Measurements from ENCODE around the gene ZP3. TPM values are rescaled to one million over a fixed set of nuclear protein-coding genes. Genes with fewer than 3 reads are reported as not detected.
"Not testable (repeated sequence)": the region's sequence is repeated elsewhere in the genome, so short reads cannot be mapped to it uniquely, and the experiment has no call there.

Gene ZP3
- total and polyA plus RNA-seq, 10 donors: 1.3 to 7.5 (median 3.5) TPM

DNA sequence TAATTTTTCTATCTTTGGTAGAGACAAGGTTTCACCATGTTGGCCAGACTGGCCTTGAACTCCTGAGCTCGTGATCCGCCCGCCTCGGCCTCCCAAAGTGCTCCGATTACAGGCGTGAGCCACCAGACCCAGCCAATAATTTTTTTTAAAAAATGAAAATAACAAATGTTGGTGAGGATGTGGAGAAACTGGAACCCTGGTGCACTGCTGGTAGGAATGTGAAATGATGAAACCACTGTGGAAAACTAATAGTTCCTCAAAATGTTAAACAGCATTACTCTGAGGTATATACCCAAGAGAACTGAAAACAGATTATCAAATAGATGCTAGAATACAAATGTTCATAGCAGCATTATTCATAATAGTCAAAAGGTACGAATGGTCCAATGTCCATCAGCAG lies 42.9 kb upstream of the ZP3 start:
- no peak for DNase-seq
- WGBS, 5 donors: 86 to 95% (median 92%) methylated on average over 7 of the region's 7 CpGs
- TF ChIP-seq, protein P1, sequence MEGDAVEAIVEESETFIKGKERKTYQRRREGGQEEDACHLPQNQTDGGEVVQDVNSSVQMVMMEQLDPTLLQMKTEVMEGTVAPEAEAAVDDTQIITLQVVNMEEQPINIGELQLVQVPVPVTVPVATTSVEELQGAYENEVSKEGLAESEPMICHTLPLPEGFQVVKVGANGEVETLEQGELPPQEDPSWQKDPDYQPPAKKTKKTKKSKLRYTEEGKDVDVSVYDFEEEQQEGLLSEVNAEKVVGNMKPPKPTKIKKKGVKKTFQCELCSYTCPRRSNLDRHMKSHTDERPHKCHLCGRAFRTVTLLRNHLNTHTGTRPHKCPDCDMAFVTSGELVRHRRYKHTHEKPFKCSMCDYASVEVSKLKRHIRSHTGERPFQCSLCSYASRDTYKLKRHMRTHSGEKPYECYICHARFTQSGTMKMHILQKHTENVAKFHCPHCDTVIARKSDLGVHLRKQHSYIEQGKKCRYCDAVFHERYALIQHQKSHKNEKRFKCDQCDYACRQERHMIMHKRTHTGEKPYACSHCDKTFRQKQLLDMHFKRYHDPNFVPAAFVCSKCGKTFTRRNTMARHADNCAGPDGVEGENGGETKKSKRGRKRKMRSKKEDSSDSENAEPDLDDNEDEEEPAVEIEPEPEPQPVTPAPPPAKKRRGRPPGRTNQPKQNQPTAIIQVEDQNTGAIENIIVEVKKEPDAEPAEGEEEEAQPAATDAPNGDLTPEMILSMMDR (IDR thresholded peaks at IDR 0.05 in 8 of 11, conservative IDR thresholded peaks at IDR 0.05 in 3 of 11): no peak
- no peak for TF ChIP-seq POLR2AphosphoS5 (IDR thresholded peaks at IDR 0.05)
- no peak for TF ChIP-seq POLR2A (IDR thresholded peaks at IDR 0.05)

DNA sequence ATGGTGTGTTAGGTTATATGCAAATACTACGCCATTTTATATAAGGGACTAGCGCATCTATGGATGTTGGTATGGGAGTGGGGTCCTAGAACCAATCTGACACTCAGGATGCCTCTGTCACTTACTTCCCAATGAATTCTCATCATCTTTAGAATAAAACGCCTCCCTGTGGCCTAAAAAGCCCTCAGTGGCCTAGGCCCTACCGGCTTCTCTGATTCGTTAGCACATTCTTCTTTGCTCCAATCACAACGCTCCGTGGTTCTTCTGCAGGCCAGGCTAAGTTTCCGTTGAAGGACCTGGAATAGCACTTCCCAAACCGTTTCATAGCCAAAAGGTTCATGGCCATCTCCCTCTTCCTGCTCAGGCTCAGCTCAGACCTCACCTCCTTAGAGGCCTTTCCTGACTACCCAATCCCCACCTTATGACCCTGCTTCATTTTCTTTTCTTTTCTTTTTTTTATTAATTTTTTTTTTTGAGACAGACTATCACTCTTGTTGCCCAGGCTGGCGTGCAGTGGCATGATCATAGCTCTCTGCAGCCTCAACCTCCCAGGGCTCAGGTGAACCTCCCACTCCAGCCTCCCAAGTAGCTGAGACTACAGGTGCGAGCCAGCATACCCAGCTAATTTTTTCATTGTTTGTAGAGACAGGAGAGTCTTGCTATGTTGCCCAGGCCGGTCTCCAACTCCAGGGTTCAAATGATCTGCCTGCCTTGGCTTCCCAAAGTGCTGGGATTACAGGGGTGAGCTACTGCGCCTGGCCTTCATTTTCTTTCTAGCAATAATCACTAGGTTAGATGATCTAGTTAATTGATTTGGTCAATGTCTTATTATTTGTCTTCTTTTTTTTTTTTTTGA lies 41.4 kb upstream of the ZP3 start:
- Histone ChIP-seq H3K27ac (peak overlapping the region in 2 of 8 donors; percentile 18 to 21), H3K4me1 (peaks cover 0 to 37% (median 25%) of the 10 kb centered on the region in 6 donors), H3K27me3 (replicated peaks in 1 of 7) (no peaks in the 10 kb centered on the region), H3K9me3 (no peaks in the 10 kb centered on the region), H3K4me3 (no peak overlapping the region), H3K36me3 (no peaks in the 10 kb centered on the region)
- no peak for DNase-seq
- 71 to 77% (median 76%) methylated on average over 13 of the region's 13 CpGs for WGBS, 5 donors
- TF ChIP-seq POLR2A (IDR thresholded peaks at IDR 0.05) (no peak), POLR2AphosphoS5 (IDR thresholded peaks at IDR 0.05) (no peak)
- TF ChIP-seq, protein P1 (IDR thresholded peaks at IDR 0.05 in 8 of 11, conservative IDR thresholded peaks at IDR 0.05 in 3 of 11): no peak
- intact Hi-C loops (cut with DNase I; ENCODE audit: low total_unique reads): no loop called here

More for the DNA sequence above, 42.9 kb upstream of the ZP3 start:
- peaks cover 0 to 47% (median 25%) of the 10 kb centered on the region in 6 donors for H3K4me1 ChIP-seq
- peak overlapping the region in 1 of 8 donors; percentile 88 for H3K27ac ChIP-seq
- H3K9me3 ChIP-seq: no peaks in the 10 kb centered on the region
- no peaks in the 10 kb centered on the region for H3K36me3 ChIP-seq
- intact Hi-C loops (cut with DNase I; ENCODE audit: low total_unique reads): no loop called here
- H3K27me3 ChIP-seq (replicated peaks in 1 of 7): no peaks in the 10 kb centered on the region
- no peak overlapping the region for H3K4me3 ChIP-seq

DNA sequence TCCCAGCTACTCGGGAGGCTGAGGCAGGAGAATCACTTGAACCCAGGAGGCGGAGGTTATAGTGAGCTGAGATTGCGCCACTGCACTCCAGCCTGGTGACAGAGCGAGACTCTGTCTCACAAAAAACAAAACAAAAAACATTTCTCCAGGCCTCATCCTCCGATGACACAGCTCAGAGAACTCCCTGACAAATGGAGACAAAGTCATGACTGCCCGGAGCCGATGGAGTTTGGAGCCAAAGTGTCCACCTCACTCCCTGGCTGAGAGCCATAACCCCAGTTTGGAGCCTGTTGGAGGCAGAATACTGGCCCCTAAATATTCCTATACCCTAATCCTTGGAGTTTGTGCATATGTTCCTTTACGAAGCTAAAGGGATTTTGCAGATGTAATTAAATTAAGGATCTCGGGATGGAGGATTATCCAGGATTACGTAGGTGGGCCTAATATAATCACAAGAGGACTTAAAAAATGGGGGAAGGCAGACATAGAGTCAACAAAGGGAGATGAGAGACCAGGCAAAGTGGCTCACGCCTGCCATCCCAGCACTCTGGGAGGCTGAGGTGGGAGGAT lies 38.0 kb upstream of the ZP3 start:
- intact Hi-C loops (cut with DNase I; ENCODE audit: low total_unique reads): no loop called here
- DNase-seq: no peak
- Histone ChIP-seq H3K9me3 (no peaks in the 10 kb centered on the region), H3K36me3 (no peaks in the 10 kb centered on the region), H3K4me1 (peaks cover 0 to 17% (median under 1%) of the 10 kb centered on the region in 6 donors), H3K27me3 (replicated peaks in 1 of 7) (no peaks in the 10 kb centered on the region), H3K4me3 (no peak overlapping the region), H3K27ac (no peak overlapping the region)
- TF ChIP-seq, protein P1 (IDR thresholded peaks at IDR 0.05 in 8 of 11, conservative IDR thresholded peaks at IDR 0.05 in 3 of 11): no peak
- TF ChIP-seq POLR2AphosphoS5 (IDR thresholded peaks at IDR 0.05): no peak
- WGBS, 5 donors: 83 to 93% (median 89%) methylated on average over 11 of the region's 11 CpGs

DNA sequence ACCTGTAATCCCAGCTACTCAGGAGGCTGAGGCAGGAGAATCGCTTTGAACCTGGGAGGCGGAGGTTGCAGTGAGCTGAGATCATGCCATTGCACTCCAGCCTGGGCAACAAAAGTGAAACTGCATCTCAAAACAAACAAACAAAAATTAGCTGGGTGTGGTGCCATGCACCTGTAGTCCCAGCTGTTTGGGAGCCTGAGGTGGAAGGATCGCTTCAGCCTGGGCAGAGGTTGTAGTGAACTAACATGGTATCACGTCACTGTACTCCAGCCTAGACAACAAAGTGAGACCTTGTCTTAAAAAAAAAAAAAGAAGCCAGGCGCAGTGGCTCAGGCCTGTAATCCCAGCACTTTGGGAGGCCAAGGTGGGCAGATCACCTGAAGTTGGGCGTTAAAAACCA lies 37.0 kb upstream of the ZP3 start:
- intact Hi-C loops (cut with DNase I; ENCODE audit: low total_unique reads); DNase-seq; H3K4me3 ChIP-seq; H3K9me3 ChIP-seq; H3K36me3 ChIP-seq; H3K27me3 ChIP-seq (replicated peaks in 1 of 7): not testable (repeated sequence)
- peak overlapping the region in 2 of 8 donors; percentile 53 to 57 for H3K27ac ChIP-seq
- peaks cover 3 to 22% (median 7%) of the 10 kb centered on the region in 6 donors for H3K4me1 ChIP-seq
- 86 to 98% (median 94%) methylated on average over 6 of the region's 6 CpGs for WGBS, 5 donors
